BJ (cell line): ENCODE measurements around the gene ZNF438. TPM values are rescaled to one million over a fixed set of nuclear protein-coding genes. Genes with fewer than 3 reads are reported as not detected.
"Not testable (repeated sequence)": the region's sequence is repeated elsewhere in the genome, so short reads cannot be mapped to it uniquely, and the experiment has no call there.

ENCODE experiments used
- CTCF ChIA-PET: fragments of 350-600 bp; formaldehyde crosslinking; extraction: SDS; loops from one replicate; lab custom pipeline; 2021; ENCODE audit warnings: antibody characterized with exemption, inconsistent platforms; lab: Yijun Ruan, JAX
- POLR2A ChIA-PET: fragments of 300-600 bp; sonication (Branson Sonifier 250); formaldehyde crosslinking; extraction: SDS; loops from one replicate; lab custom pipeline; 2021; ENCODE audit warnings: antibody characterized with exemption; lab: Charles Lee
- DNase-seq: peaks from one replicate; pipeline ENCODE4 v3.0.0-alpha.2; 2011; ENCODE audit warnings: low read depth
- H3K27me3 ChIP-seq: 2 replicates; pipeline ENCODE4 v1.6.0; 2011; ENCODE audit warnings: low read length; ENCODE audit not compliant: control insufficient read depth, insufficient read depth
- H3K36me3 ChIP-seq: 2 replicates; pipeline ENCODE4 v1.5.1; 2011; ENCODE audit warnings: low read length; ENCODE audit not compliant: control insufficient read depth, insufficient read depth
- H3K4me3 ChIP-seq: 2 replicates; pipeline ENCODE4 v1.5.1; 2011; ENCODE audit warnings: low read depth, mild to moderate bottlenecking, control low read depth, low read length
- CTCF ChIP-seq: IDR thresholded peaks from 2 replicates; pipeline ENCODE4 v1.5.1; 2011; ENCODE audit warnings: low read depth, mild to moderate bottlenecking, control low read depth, inconsistent platforms, low read length, moderate library complexity; ENCODE audit not compliant: insufficient read depth
- polyA plus RNA-seq: library from polyadenylated mRNA; depleted of rRNA; stranded (reverse); fragments of >200 nt; gene quantifications from 2 replicates; pipeline ENCODE4 v1.2.3, GENCODE V29; 2011

Gene ZNF438
- polyA plus RNA-seq, 1 experiment, result 3.7 TPM

GRCh38 chr10:30988831-30989435, 42.7 kb downstream of the ZNF438 start:
- no peak for TF ChIP-seq CTCF
- ChIA-PET POLR2A (no interaction called here), CTCF (interaction anchor here (0.6 to 0.9 kb wide), 3 partner anchors 26 to 176 kb away, joined by 3 read pairs; no protein-coding TSS in a partner anchor)
- H3K27me3 ChIP-seq, result no peaks in the 10 kb centered on the region
- H3K36me3 ChIP-seq, result no peaks in the 10 kb centered on the region; the same call in 1 of the 2 replicates
- DNase-seq, result no peak
- H3K4me3 ChIP-seq, result no peak overlapping the region

DNA sequence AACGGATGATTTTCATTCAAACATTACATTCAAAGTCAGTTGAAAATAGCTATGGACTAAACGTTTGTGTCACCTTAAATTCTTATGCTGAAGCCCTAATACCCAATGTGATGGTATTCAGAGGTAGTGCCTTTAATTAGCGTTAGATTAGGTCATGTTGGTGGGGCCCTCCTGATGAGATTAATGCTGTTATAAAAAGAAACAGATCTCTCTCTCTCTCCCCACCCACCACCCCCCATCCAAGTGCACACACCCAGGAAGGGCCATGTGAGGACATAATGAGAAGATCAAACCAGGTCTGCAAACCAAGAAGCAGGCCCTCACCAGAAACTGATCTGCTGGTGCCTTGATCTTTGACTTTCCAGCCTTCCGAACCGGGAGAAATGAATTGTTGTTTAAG, 44.2 kb downstream of the ZNF438 start:
- no peak for TF ChIP-seq CTCF
- ChIA-PET CTCF (no interaction called here), POLR2A (no interaction called here)
- Histone ChIP-seq H3K27me3 (no peaks in the 10 kb centered on the region), H3K4me3 (no peak overlapping the region), H3K36me3 (no peaks in the 10 kb centered on the region)
- DNase-seq, result no peak

GRCh38 chr10:30986053-30986555, 45.6 kb downstream of the ZNF438 start:
- ChIA-PET POLR2A (interaction anchor here (0.5 kb wide), 1 partner anchor 10 kb away, joined by 3 read pairs; no protein-coding TSS in a partner anchor), CTCF (interaction anchor here (0.6 to 1.3 kb wide), 3 partner anchors 203 to 787 kb away, joined by 3 read pairs; no protein-coding TSS in a partner anchor)
- H3K4me3 ChIP-seq, result no peak overlapping the region
- TF ChIP-seq CTCF, result no peak
- no peaks in the 10 kb centered on the region for H3K36me3 ChIP-seq
- no peak for DNase-seq
- H3K27me3 ChIP-seq, result no peaks in the 10 kb centered on the region

DNA sequence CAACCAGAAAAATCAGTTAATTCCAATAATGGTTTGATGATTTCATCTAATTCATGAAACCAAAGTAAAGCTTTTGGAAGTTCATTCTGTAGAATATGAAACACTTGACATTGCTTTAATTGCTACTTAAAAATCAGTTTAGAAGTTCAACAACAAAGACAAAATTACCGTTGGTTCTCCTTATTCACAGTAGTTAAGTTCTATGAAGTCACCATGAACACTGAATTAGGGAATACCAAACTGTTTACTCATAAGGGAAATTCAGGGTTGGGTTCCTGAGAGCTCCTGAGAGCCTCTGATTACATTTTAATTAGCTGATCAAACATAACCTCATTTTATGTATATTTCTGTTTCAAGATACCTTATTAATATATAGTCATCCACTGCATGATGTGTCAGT, 46.2 kb downstream of the ZNF438 start:
- TF ChIP-seq CTCF, result no peak
- H3K4me3 ChIP-seq, result no peak overlapping the region
- no peaks in the 10 kb centered on the region for H3K27me3 ChIP-seq
- POLR2A ChIA-PET, result no interaction called here
- DNase-seq, result no peak
- H3K36me3 ChIP-seq, result no peaks in the 10 kb centered on the region
- CTCF ChIA-PET, result interaction anchor here (0.6 to 1.3 kb wide), 3 partner anchors 202 to 788 kb away, joined by 3 read pairs; no protein-coding TSS in a partner anchor

- Histone ChIP-seq H3K36me3 (no peaks in the 10 kb centered on the region), H3K4me3 (no peak overlapping the region), H3K27me3 (no peaks in the 10 kb centered on the region)
- DNase-seq, result no peak
- ChIA-PET CTCF (interaction anchor here (1.3 kb wide), 1 partner anchor 202 kb away, joined by 3 read pairs; no protein-coding TSS in a partner anchor), POLR2A (no interaction called here)
- no peak for TF ChIP-seq CTCF
Observed at GRCh38 chr10:30984563-30985328, 46.9 kb downstream of the ZNF438 start.

- H3K27me3 ChIP-seq, POLR2A ChIA-PET, DNase-seq, CTCF ChIA-PET, H3K4me3 ChIP-seq, H3K36me3 ChIP-seq: not testable (repeated sequence)
Observed at GRCh38 chr10:30983209-30983608, 48.5 kb downstream of the ZNF438 start.
